ENCODE measurements around the gene OR8B12. TPM values are rescaled to one million over a fixed set of nuclear protein-coding genes. Genes with fewer than 3 reads are reported as not detected.

Gene OR8B12
- total RNA-seq, 2 donors from 2014 or later: not detected

DNA sequence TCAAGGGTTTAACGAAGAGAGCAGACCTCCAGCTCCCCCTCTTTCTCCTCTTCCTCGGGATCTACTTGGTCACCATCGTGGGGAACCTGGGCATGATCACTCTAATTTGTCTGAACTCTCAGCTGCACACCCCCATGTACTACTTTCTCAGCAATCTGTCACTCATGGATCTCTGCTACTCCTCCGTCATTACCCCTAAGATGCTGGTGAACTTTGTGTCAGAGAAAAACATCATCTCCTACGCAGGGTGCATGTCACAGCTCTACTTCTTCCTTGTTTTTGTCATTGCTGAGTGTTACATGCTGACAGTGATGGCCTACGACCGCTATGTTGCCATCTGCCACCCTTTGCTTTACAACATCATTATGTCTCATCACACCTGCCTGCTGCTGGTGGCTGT is 26.7 kb upstream of the OR8B12 start:
- no peak for DNase-seq

DNA sequence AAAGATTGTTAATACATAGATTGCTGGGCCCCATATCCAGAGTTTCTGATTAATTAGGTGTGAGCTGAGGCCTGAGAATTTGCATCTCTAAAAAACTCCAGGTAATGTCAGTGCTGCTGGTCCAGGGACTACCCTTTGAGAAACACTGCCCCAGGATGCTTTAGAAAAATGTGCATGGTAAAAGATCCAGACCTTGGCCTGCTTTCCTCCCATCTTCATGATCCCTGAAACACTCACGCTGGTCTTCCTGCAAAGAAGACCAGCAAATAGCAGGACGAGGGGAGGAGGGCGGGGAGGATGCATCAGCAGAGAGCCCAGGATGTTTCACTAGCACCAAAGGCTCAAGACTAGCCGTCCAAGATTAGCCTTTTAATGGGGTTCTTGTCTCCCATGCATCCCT is 26.2 kb upstream of the OR8B12 start, which contains the start of gene OR8A1:
Gene OR8A1, plus strand, starts transcription at position 301 of the 400 bp plus-strand sequence. CDS start 123 bp downstream, outside the sequence.
- Histone ChIP-seq H3K4me1 (no peaks in the 10 kb centered on the region), H3K9me3 (no peaks in the 10 kb centered on the region), H3K36me3 (replicated peaks in 1 of 2; ENCODE audit: insufficient read depth in 1 of 2, low read depth in 2 of 2) (no peaks in the 10 kb centered on the region), H3K27ac (no peak within 1 kb of the TSS), H3K4me3 (no peak within 1 kb of the TSS), H3K27me3 (no peaks in the 10 kb centered on the region)
- DNase-seq: no peak
- intact Hi-C loops (cut with DNase I): no loop called here
- 23 to 70% methylated on average over 3 to 4 of the region's 4 CpGs for WGBS, 2 donors
- TF ChIP-seq POLR2A (IDR thresholded peaks at IDR 0.05): no peak
- TF ChIP-seq, protein P1, sequence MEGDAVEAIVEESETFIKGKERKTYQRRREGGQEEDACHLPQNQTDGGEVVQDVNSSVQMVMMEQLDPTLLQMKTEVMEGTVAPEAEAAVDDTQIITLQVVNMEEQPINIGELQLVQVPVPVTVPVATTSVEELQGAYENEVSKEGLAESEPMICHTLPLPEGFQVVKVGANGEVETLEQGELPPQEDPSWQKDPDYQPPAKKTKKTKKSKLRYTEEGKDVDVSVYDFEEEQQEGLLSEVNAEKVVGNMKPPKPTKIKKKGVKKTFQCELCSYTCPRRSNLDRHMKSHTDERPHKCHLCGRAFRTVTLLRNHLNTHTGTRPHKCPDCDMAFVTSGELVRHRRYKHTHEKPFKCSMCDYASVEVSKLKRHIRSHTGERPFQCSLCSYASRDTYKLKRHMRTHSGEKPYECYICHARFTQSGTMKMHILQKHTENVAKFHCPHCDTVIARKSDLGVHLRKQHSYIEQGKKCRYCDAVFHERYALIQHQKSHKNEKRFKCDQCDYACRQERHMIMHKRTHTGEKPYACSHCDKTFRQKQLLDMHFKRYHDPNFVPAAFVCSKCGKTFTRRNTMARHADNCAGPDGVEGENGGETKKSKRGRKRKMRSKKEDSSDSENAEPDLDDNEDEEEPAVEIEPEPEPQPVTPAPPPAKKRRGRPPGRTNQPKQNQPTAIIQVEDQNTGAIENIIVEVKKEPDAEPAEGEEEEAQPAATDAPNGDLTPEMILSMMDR (IDR thresholded peaks at IDR 0.05): no peak
- no peak for ATAC-seq

More for the DNA sequence above, 26.7 kb upstream of the OR8B12 start:
- H3K4me1 ChIP-seq: no peaks in the 10 kb centered on the region
- H3K4me3 ChIP-seq: no peak overlapping the region
- H3K9me3 ChIP-seq: no peaks in the 10 kb centered on the region
- no peak for TF ChIP-seq POLR2A (IDR thresholded peaks at IDR 0.05)
- TF ChIP-seq, protein P1 (IDR thresholded peaks at IDR 0.05): no peak
- no peak overlapping the region for H3K27ac ChIP-seq
- 62 to 65% methylated on average over 7 of the region's 7 CpGs for WGBS, 2 donors
- no peak for ATAC-seq
- H3K27me3 ChIP-seq: no peaks in the 10 kb centered on the region
- no peaks in the 10 kb centered on the region for H3K36me3 ChIP-seq (replicated peaks in 1 of 2; ENCODE audit: insufficient read depth in 1 of 2, low read depth in 2 of 2)
- intact Hi-C loops (cut with DNase I): no loop called here

DNA sequence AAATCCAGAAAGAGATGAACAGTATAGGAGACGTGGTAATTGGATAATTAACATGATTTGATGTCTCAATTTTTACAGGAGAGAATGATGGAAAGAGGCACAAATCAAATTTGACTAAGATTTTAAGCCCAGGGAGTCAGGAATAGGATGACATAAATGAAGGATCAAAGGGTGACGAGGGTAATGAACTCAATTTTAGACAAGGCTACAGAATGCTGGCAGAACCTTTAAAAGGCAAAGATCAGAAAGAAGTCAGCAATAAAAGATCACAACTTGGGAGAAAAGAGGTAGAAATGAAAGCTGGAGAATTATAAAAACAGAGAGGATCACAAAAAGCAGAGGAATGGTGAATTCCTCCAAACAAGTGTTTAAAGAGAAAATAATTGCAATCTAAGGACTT is 13.4 kb upstream of the OR8B12 start:
- Histone ChIP-seq H3K27ac (no peak overlapping the region), H3K4me1 (no peaks in the 10 kb centered on the region), H3K36me3 (replicated peaks in 1 of 2; ENCODE audit: insufficient read depth in 1 of 2, low read depth in 2 of 2) (no peaks in the 10 kb centered on the region), H3K4me3 (no peak overlapping the region), H3K9me3 (no peaks in the 10 kb centered on the region), H3K27me3 (no peaks in the 10 kb centered on the region)
- WGBS, 2 donors: 28 to 29% methylated on average over 2 of the region's 2 CpGs
- TF ChIP-seq, protein P1 (IDR thresholded peaks at IDR 0.05): no peak
- TF ChIP-seq POLR2A (IDR thresholded peaks at IDR 0.05): no peak
- DNase-seq: no peak
- intact Hi-C loops (cut with DNase I): no loop called here
- ATAC-seq: no peak

DNA sequence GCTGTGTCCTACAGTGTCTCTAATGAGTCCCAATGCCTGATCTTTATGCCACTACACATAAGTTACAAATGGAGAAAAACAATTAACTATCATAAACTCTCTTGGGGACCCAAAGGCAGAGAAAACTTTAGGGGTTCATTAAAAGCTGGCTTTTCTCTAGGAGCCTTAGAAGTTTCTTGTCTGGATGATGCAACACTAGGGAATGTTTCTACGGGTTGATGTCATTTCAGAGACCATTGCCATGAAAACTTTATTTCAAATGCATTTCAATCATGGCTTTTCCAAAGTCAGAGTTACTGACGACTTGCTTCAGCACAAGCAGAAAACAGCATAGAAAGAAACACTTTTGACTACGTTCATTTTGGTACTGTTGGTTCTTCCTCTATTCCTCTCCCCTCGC is 8.5 kb upstream of the OR8B12 start:
- WGBS, 2 donors: 67 to 71% methylated on average over 4 of the region's 4 CpGs
- Histone ChIP-seq H3K9me3 (no peaks in the 10 kb centered on the region), H3K4me3 (no peak overlapping the region), H3K27me3 (no peaks in the 10 kb centered on the region), H3K4me1 (no peaks in the 10 kb centered on the region), H3K36me3 (replicated peaks in 1 of 2; ENCODE audit: insufficient read depth in 1 of 2, low read depth in 2 of 2) (no peaks in the 10 kb centered on the region), H3K27ac (no peak overlapping the region)
- no peak for DNase-seq
- no peak for ATAC-seq
- no peak for TF ChIP-seq POLR2A (IDR thresholded peaks at IDR 0.05)
- TF ChIP-seq, protein P1 (IDR thresholded peaks at IDR 0.05): no peak
- intact Hi-C loops (cut with DNase I): no loop called here

DNA sequence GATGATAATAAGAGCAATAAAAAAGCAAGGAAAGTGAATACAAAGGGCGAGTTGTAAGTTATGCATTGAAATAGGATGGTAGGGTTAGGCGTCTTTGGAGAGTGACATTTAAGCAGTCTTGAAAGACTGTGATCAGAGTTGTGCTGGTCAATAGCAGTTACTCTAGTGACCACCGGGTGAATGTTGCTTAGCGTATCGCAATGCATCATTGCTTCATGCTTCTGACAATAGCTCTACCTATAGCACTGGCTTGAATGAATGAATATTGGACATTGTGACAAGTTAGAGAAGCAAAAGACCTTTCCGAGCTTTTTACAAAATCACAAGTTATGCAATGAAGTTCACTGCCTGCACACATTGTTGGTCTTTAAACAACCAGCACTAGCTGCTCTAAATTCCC is 7.7 kb upstream of the OR8B12 start:
- intact Hi-C loops (cut with DNase I): no loop called here
- no peak for ATAC-seq

More for the DNA sequence above, 7.7 kb upstream of the OR8B12 start:
- Histone ChIP-seq H3K27ac (no peak overlapping the region), H3K4me1 (no peaks in the 10 kb centered on the region), H3K27me3 (no peaks in the 10 kb centered on the region), H3K36me3 (replicated peaks in 1 of 2; ENCODE audit: insufficient read depth in 1 of 2, low read depth in 2 of 2) (no peaks in the 10 kb centered on the region), H3K9me3 (no peaks in the 10 kb centered on the region), H3K4me3 (no peak overlapping the region)
- no peak for DNase-seq
- TF ChIP-seq, protein P1 (IDR thresholded peaks at IDR 0.05): no peak
- TF ChIP-seq POLR2A (IDR thresholded peaks at IDR 0.05): no peak
- WGBS, 2 donors: 65 to 82% methylated on average over 6 of the region's 6 CpGs

Measured in body of pancreas (tissue), 4 donors.